Smooth muscle cell (in vitro differentiated cells): Measurements from ENCODE around the gene TMEM204. TPM values are rescaled to one million over a fixed set of nuclear protein-coding genes. Genes with fewer than 3 reads are reported as not detected.

Source experiments
- DNase-seq: peaks from one replicate; lab custom pipeline; 2025; ENCODE audit not compliant: unreplicated experiment; lab: John Stamatoyannopoulos, UW
- H2AFZ ChIP-seq: fragments of 200-600 bp; sonication (generic); 2 replicates; pipeline ENCODE4 v1.6.0; 2016; ENCODE audit warnings: antibody characterized with exemption, low read depth, mild to moderate bottlenecking
- H3F3A ChIP-seq: fragments of 200-600 bp; sonication (generic); 2 replicates; pipeline ENCODE4 v1.6.0; 2017; ENCODE audit warnings: antibody characterized with exemption, low read depth
- H3K27ac ChIP-seq: fragments of 200-600 bp; sonication (generic); 2 replicates; pipeline ENCODE4 v1.5.1; 2016; ENCODE audit warnings: low read depth, mild to moderate bottlenecking
- H3K27me3 ChIP-seq: fragments of 200-600 bp; sonication (generic); 2 replicates; pipeline ENCODE4 v1.6.1; 2016; ENCODE audit warnings: low read depth, mild to moderate bottlenecking
- H3K36me3 ChIP-seq: fragments of 200-600 bp; sonication (generic); 2 replicates; pipeline ENCODE4 v1.5.1; 2016; ENCODE audit warnings: low read depth
- H3K4me1 ChIP-seq: fragments of 200-600 bp; sonication (generic); 2 replicates; pipeline ENCODE4 v1.5.1; 2016; ENCODE audit warnings: low read depth
- H3K4me2 ChIP-seq: fragments of 200-600 bp; sonication (generic); 2 replicates; pipeline ENCODE4 v1.6.0; 2016; ENCODE audit warnings: mild to moderate bottlenecking
- H3K4me3 ChIP-seq: fragments of 200-600 bp; sonication (generic); 2 replicates; pipeline ENCODE4 v1.5.1; 2016; ENCODE audit warnings: mild to moderate bottlenecking
- H3K79me2 ChIP-seq: fragments of 200-600 bp; sonication (generic); 2 replicates; pipeline ENCODE4 v1.6.0; 2016; ENCODE audit warnings: low read depth, mild to moderate bottlenecking
- H3K9ac ChIP-seq: fragments of 200-600 bp; sonication (generic); 2 replicates; pipeline ENCODE4 v1.6.0; 2016; ENCODE audit warnings: low read depth
- H3K9me3 ChIP-seq: fragments of 200-600 bp; sonication (generic); replicated peaks from 2 replicates; pipeline ENCODE4 v1.5.1; 2016; ENCODE audit warnings: low read depth
- H4K20me1 ChIP-seq: fragments of 200-600 bp; sonication (generic); 2 replicates; pipeline ENCODE4 v1.6.0; 2016; ENCODE audit warnings: low read depth
- WGBS: methylation state at CpG from one replicate; pipeline ENCODE4 v1.1.7; 2016; ENCODE audit warnings: low lambda C conversion rate; 5-methylcytosine and 5-hydroxymethylcytosine counted together
- polyA plus RNA-seq: library from polyadenylated mRNA; unstranded; fragments of >200 nt; fragmentation: Nextera tagmentation; extraction: Ambion mirVana; gene quantifications from 2 replicates; pipeline ENCODE4 v1.2.1, GENCODE V29; 2016
- total RNA-seq: library from RNA; depleted of rRNA; stranded (reverse); fragments of >200 nt; gene quantifications from 2 replicates; pipeline ENCODE4 v1.2.3, GENCODE V29; 2014
- TF ChIP-seq, protein P1 (sequence below): fragments of 200-600 bp; sonication (generic); IDR thresholded peaks from 2 replicates; pipeline ENCODE4 v1.5.1; 2017; ENCODE audit warnings: borderline replicate concordance, mild to moderate bottlenecking, antibody characterized with exemption; ENCODE audit not compliant: insufficient read depth, poor library complexity, severe bottlenecking

The TMEM204 gene
- total and polyA plus RNA-seq, 2 experiments from 2014 or later: 0.90 to 4.2 TPM

DNA sequence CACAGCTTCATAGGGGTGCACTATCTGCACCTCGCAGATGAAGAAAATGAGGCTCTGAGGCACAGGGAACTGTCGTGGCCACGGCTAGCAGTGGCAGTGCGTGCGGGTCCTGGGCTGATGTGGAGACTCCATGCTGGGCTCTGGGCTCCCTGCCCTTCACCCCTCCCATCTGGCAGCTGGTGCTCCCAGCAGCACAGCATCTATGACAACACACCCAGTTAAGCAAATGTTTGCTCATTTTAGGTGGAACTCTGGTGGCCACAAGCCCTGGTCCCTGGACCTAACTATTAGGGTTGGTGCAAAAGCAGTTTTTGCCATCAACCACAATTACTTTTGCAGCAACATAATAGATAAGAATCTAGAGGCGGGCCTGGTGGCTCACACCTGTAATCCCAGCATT is 47.5 kb downstream of the TMEM204 start:
- Histone ChIP-seq H3K9me3 (no peaks in the 10 kb centered on the region), H3F3A (no peaks in the 10 kb centered on the region), H3K36me3 (no peaks in the 10 kb centered on the region), H3K4me3 (no peak overlapping the region), H3K27ac (no peak overlapping the region), H2AFZ (no peak overlapping the region), H3K4me2 (no peak overlapping the region), H3K9ac (no peak overlapping the region), H3K4me1 (no peaks in the 10 kb centered on the region), H4K20me1 (no peaks in the 10 kb centered on the region), H3K79me2 (no peaks in the 10 kb centered on the region), H3K27me3 (no peaks in the 10 kb centered on the region)
- WGBS: 98% methylated on average over 6 of the region's 6 CpGs
- TF ChIP-seq, protein P1, sequence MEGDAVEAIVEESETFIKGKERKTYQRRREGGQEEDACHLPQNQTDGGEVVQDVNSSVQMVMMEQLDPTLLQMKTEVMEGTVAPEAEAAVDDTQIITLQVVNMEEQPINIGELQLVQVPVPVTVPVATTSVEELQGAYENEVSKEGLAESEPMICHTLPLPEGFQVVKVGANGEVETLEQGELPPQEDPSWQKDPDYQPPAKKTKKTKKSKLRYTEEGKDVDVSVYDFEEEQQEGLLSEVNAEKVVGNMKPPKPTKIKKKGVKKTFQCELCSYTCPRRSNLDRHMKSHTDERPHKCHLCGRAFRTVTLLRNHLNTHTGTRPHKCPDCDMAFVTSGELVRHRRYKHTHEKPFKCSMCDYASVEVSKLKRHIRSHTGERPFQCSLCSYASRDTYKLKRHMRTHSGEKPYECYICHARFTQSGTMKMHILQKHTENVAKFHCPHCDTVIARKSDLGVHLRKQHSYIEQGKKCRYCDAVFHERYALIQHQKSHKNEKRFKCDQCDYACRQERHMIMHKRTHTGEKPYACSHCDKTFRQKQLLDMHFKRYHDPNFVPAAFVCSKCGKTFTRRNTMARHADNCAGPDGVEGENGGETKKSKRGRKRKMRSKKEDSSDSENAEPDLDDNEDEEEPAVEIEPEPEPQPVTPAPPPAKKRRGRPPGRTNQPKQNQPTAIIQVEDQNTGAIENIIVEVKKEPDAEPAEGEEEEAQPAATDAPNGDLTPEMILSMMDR: no peak
- DNase-seq: no peak

DNA sequence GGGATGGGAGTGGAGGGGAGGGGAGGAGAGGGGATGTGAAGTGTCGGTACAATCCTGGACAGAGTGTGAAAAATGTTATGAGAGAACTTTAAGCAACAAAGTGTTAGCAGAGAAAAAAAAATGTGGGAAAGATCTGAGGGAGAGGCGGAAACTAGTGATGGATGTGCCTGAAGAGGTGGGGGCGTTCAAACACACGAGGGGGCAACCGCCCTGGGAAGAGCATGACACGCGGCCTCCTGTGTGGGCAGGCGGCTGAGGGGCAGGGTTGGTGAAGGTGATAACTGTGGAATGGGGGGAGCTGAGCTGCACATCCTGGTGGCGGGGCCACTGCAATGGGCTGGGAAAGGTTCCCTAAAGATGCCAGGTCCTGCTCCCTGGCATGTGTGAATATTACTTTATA is 48.3 kb downstream of the TMEM204 start:
- Histone ChIP-seq H3K27ac (no peak overlapping the region), H4K20me1 (no peaks in the 10 kb centered on the region), H3K9ac (no peak overlapping the region), H3K9me3 (no peaks in the 10 kb centered on the region), H2AFZ (no peak overlapping the region), H3K4me3 (no peak overlapping the region), H3F3A (no peaks in the 10 kb centered on the region), H3K27me3 (no peaks in the 10 kb centered on the region), H3K79me2 (no peaks in the 10 kb centered on the region), H3K4me2 (no peak overlapping the region), H3K36me3 (no peaks in the 10 kb centered on the region), H3K4me1 (no peaks in the 10 kb centered on the region)
- DNase-seq: no peak
- TF ChIP-seq, protein P1: no peak
- 93% methylated on average over 9 of the region's 9 CpGs for WGBS

DNA sequence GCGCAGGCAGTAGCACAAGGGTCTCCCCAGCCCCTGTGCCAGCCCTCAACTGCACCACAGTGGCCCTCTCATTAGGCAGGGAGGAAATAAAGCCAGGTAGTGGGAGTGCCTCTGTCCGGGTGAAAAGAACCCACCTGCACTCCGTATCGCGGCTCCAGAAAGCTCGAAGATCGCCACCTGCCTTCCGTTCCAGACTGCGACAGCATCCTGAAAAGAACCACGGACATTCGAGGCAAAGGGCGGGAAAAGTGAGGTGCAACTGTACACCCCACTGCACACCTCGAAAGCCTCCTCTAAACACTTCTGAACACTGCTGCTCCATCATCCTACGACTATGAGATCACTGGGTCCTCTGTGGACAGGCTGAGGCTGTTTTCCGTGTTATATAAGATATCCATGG is 49.7 kb downstream of the TMEM204 start:
- Histone ChIP-seq H2AFZ (no peak overlapping the region), H3K4me2 (no peak overlapping the region), H3K9me3 (no peaks in the 10 kb centered on the region), H3K27ac (no peak overlapping the region), H3K9ac (no peak overlapping the region), H3K4me3 (no peak overlapping the region), H3K79me2 (no peaks in the 10 kb centered on the region), H3K36me3 (no peaks in the 10 kb centered on the region), H3K27me3 (no peaks in the 10 kb centered on the region), H3F3A (no peaks in the 10 kb centered on the region), H3K4me1 (no peaks in the 10 kb centered on the region), H4K20me1 (no peaks in the 10 kb centered on the region)
- WGBS: 91% methylated on average over 15 of the region's 15 CpGs
- TF ChIP-seq, protein P1: no peak
- DNase-seq: no peak

DNA sequence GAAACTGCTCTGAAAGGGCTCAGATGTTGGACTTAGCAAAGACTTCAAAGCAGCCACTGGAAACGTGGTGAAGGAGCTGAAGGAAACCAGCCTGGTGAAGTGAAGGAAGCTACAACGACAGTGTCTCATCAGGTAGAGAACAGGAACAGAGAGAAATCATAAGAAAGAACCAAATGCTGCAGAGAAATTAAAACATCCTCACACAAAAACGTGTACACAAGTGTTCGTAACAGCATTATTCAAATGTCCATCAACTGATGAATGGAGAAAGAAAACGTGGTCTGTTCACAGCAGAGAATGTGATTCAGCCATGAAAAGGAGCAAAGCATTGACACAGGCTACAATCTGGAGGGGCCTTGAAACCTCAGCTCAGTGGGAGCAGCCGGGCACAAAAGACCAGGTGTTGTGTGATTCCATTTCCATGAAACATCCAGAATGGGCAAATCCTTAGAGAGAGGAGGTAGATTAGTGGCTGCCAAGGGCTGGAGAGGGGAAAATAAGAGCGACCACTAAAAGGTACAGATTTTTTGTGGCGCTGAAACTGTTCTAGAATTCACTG is 51.5 kb downstream of the TMEM204 start:
- TF ChIP-seq, protein P1: no peak
- H3K4me1 ChIP-seq: no peaks in the 10 kb centered on the region
- no peak for DNase-seq
- no peaks in the 10 kb centered on the region for H3K36me3 ChIP-seq
- no peak overlapping the region for H3K4me2 ChIP-seq
- H3K79me2 ChIP-seq: no peaks in the 10 kb centered on the region
- no peak overlapping the region for H3K4me3 ChIP-seq
- H3K27ac ChIP-seq: no peak overlapping the region
- H3K27me3 ChIP-seq: no peaks in the 10 kb centered on the region
- WGBS: 88% methylated on average over 8 of the region's 8 CpGs
- H3K9ac ChIP-seq: no peak overlapping the region
- no peaks in the 10 kb centered on the region for H4K20me1 ChIP-seq
- no peak overlapping the region for H2AFZ ChIP-seq
- H3K9me3 ChIP-seq: no peaks in the 10 kb centered on the region
- H3F3A ChIP-seq: no peaks in the 10 kb centered on the region
